IMR-90 (cell line): Measurements from ENCODE around the gene SFSWAP. TPM values are rescaled to one million over a fixed set of nuclear protein-coding genes. Genes with fewer than 3 reads are reported as not detected.
A peak's percentile ranks its signal among the peaks of the same experiment; 100 is the strongest.

ENCODE experiments used
- ATAC-seq: fragments of 200-7000 bp; cut with Tn5 transposase; 2 replicates; pipeline ENCODE4 v1.9.1; 2020; ENCODE audit warnings: low read depth, mild to moderate bottlenecking, moderate library complexity
- BruUV-seq: library from RNA; stranded (reverse); fragments of 400-500 nt; replicated peaks from 2 replicates; lab custom pipeline; 2021; lab: Mats Ljungman, UMichigan
- CTCF ChIA-PET: fragments of 300-600 bp; formaldehyde crosslinking; extraction: SDS; loops from one replicate; lab custom pipeline; 2021; ENCODE audit warnings: antibody characterized with exemption; lab: Yijun Ruan, JAX
- POLR2A ChIA-PET: fragments of 300-600 bp; sonication (Branson Sonifier 250); formaldehyde crosslinking; loops from one replicate; lab custom pipeline; 2022; ENCODE audit warnings: antibody characterized with exemption; ENCODE audit not compliant: unreplicated experiment; lab: Charles Lee
- DNase-seq: peaks from one replicate; pipeline ENCODE4 v3.0.0; 2013
- H2AFZ ChIP-seq: replicated peaks from 2 replicates; pipeline ENCODE3; 2013; ENCODE audit warnings: low read length, mild to moderate bottlenecking; ENCODE audit not compliant: poor library complexity
- H2AK5ac ChIP-seq: 2 replicates; pipeline ENCODE4 v1.6.1; 2013; ENCODE audit warnings: low read depth, low read length, inconsistent platforms
- H2AK9ac ChIP-seq: replicated peaks from 2 replicates; pipeline ENCODE3; 2013; ENCODE audit warnings: mild to moderate bottlenecking, low read depth, low read length, moderate library complexity; ENCODE audit not compliant: poor library complexity
- H2BK120ac ChIP-seq: 2 replicates; pipeline ENCODE4 v1.6.1; 2013; ENCODE audit warnings: low read depth, low read length, inconsistent platforms
- H2BK15ac ChIP-seq: 3 replicates; pipeline ENCODE4 v1.6.1; 2013; ENCODE audit warnings: low read depth, low read length, inconsistent platforms
- H2BK20ac ChIP-seq: 2 replicates; pipeline ENCODE4 v1.6.1; 2013; ENCODE audit warnings: low read depth, mild to moderate bottlenecking, inconsistent platforms, low read length, moderate library complexity
- H2BK5ac ChIP-seq: 2 replicates; pipeline ENCODE4 v1.6.1; 2013; ENCODE audit warnings: mild to moderate bottlenecking, low read depth, low read length, inconsistent platforms; ENCODE audit not compliant: poor library complexity, severe bottlenecking
- H3K14ac ChIP-seq: replicated peaks from 2 replicates; pipeline ENCODE4 v1.6.1; 2013; ENCODE audit warnings: low read depth, low read length, inconsistent platforms
- H3K18ac ChIP-seq: 2 replicates; pipeline ENCODE4 v1.6.1; 2013; ENCODE audit warnings: low read depth, low read length, control low read depth
- H3K23ac ChIP-seq: 2 replicates; pipeline ENCODE4 v1.6.1; 2013; ENCODE audit warnings: low read depth, low read length, inconsistent platforms
- H3K27ac ChIP-seq: 2 replicates; pipeline ENCODE4 v1.5.1; 2013; ENCODE audit warnings: mild to moderate bottlenecking, control low read depth, low read length; ENCODE audit not compliant: insufficient read depth
- H3K27me3 ChIP-seq: 2 replicates; pipeline ENCODE4 v1.6.1; 2013; ENCODE audit warnings: low read length; ENCODE audit not compliant: control insufficient read depth, insufficient read depth
- H3K36me3 ChIP-seq: 2 replicates; pipeline ENCODE4 v1.6.1; 2013; ENCODE audit warnings: low read length, mixed read lengths; ENCODE audit not compliant: control insufficient read depth, insufficient read depth
- H3K4ac ChIP-seq: 2 replicates; pipeline ENCODE4 v1.6.1; 2013; ENCODE audit warnings: low read depth, low read length, inconsistent platforms
- H3K4me1 ChIP-seq: 2 replicates; pipeline ENCODE4 v1.6.1; 2013; ENCODE audit warnings: low read length, mixed read lengths; ENCODE audit not compliant: control insufficient read depth, insufficient read depth
- H3K4me2 ChIP-seq: 2 replicates; pipeline ENCODE4 v1.6.1; 2013; ENCODE audit warnings: low read depth, mild to moderate bottlenecking, control low read depth, low read length, moderate library complexity
- H3K4me3 ChIP-seq: 2 replicates; pipeline ENCODE4 v1.5.1; 2013; ENCODE audit warnings: low read depth, mild to moderate bottlenecking, control low read depth, low read length, moderate library complexity; ENCODE audit not compliant: insufficient read depth
- H3K56ac ChIP-seq: 2 replicates; pipeline ENCODE4 v1.6.1; 2013; ENCODE audit warnings: low read length, inconsistent platforms; ENCODE audit not compliant: insufficient read depth; ENCODE audit errors: extremely low read depth
- H3K79me1 ChIP-seq, 2 experiments: 2 replicates each; pipeline ENCODE4 v1.6.1; 2013; ENCODE audit warnings: low read length in 2 of 2, inconsistent platforms in 1 of 2, low read depth in 1 of 2
- H3K9ac ChIP-seq: 2 replicates; pipeline ENCODE4 v1.6.1; 2013; ENCODE audit warnings: low read depth, low read length, control low read depth
- H3K9me1 ChIP-seq: 2 replicates; pipeline ENCODE4 v1.6.1; 2013; ENCODE audit warnings: low read length, inconsistent platforms; ENCODE audit not compliant: insufficient read depth
- H3K9me3 ChIP-seq: 2 replicates; pipeline ENCODE4 v1.6.1; 2013; ENCODE audit warnings: low read length; ENCODE audit not compliant: control insufficient read depth, insufficient read depth
- H4K20me1 ChIP-seq: 2 replicates; pipeline ENCODE4 v1.6.1; 2013; ENCODE audit warnings: low read length, inconsistent platforms; ENCODE audit not compliant: insufficient read depth
- H4K5ac ChIP-seq: 2 replicates; pipeline ENCODE4 v1.6.1; 2013; ENCODE audit warnings: mild to moderate bottlenecking, low read depth, low read length, control low read depth
- H4K8ac ChIP-seq, 2 experiments: 2 replicates each; pipeline ENCODE4 v1.6.1; 2013; ENCODE audit warnings: low read depth in 2 of 2, low read length in 2 of 2, control low read depth in 1 of 2, inconsistent platforms in 1 of 2
- H4K91ac ChIP-seq: 2 replicates; pipeline ENCODE4 v1.6.1; 2013; ENCODE audit warnings: low read depth, low read length, inconsistent platforms; ENCODE audit not compliant: insufficient read depth
- FOS ChIP-seq: fragments of 150-350 bp; IDR thresholded peaks from 2 replicates; pipeline ENCODE4 v1.6.1; 2016; ENCODE audit warnings: low read depth, low read length
- MAFK ChIP-seq: IDR thresholded peaks from 2 replicates; pipeline ENCODE4 v1.6.1; 2012; ENCODE audit warnings: low read depth, low read length, improper control_type of control experiment
- MAZ ChIP-seq: IDR thresholded peaks from 2 replicates; pipeline ENCODE4 v1.6.1; 2012; ENCODE audit warnings: low read depth, mild to moderate bottlenecking, low read length, improper control_type of control experiment, moderate library complexity, borderline replicate concordance
- MXI1 ChIP-seq: IDR thresholded peaks from 2 replicates; pipeline ENCODE4 v1.6.1; 2012; ENCODE audit warnings: low read depth, mild to moderate bottlenecking, low read length, moderate library complexity, borderline replicate concordance
- RAD21 ChIP-seq: IDR thresholded peaks from 2 replicates; pipeline ENCODE4 v1.6.1; 2012; ENCODE audit warnings: low read length, improper control_type of control experiment
- RCOR1 ChIP-seq: IDR thresholded peaks from 2 replicates; pipeline ENCODE4 v1.6.1; 2012; ENCODE audit warnings: mild to moderate bottlenecking, low read length, improper control_type of control experiment; ENCODE audit not compliant: insufficient replicate concordance
- WGBS, 2 experiments: methylation state at CpG; one replicate each; pipeline versions ENCODE4 v1.1.5 to v1.1.7; 2013; ENCODE audit warnings: missing lambda C conversion rate in 2 of 2; ENCODE audit not compliant: insufficient read length in 1 of 2; ENCODE audit errors: extremely low coverage in 2 of 2; 5-methylcytosine and 5-hydroxymethylcytosine counted together
- dilution Hi-C: fragments of 300-500 bp; cut with HindIII; formaldehyde crosslinking; loops from one replicate; pipeline ENCODE4 v1.14.3; 2018; ENCODE audit warnings: low sequenced_read_pairs; ENCODE audit not compliant: unreplicated experiment
- in situ Hi-C: fragments of 300-500 bp; cut with MboI; formaldehyde crosslinking; loops from 3 replicates; pipeline ENCODE4 v1.14.3; 2019; ENCODE audit warnings: low sequenced_read_pairs, inconsistent platforms, mixed read lengths
- intact Hi-C: fragments of 100-400 bp; cut with micrococcal nuclease; formaldehyde crosslinking; loops from 2 replicates; pipeline ENCODE4 v1.10.0; 2022
- polyA plus RNA-seq, 3 experiments: library from polyadenylated mRNA; depleted of rRNA; stranded (reverse); fragments of >200 nt; gene quantifications; 2 replicates each; pipeline ENCODE4 v1.2.3, GENCODE V29; 2012; ENCODE audit warnings: low replicate concordance in 1 of 3
- total RNA-seq: library from RNA; depleted of rRNA; stranded (reverse); fragments of >200 nt; gene quantifications from 2 replicates; pipeline ENCODE4 v1.2.3, GENCODE V29; 2012

SFSWAP gene
- total and polyA plus RNA-seq, 2 of the 4 experiments (the other 2 are of a cell fraction): 19.7 to 22.4 TPM

- Histone ChIP-seq H2BK5ac (peak overlapping the region; percentile 45), H3K56ac (no peak overlapping the region), H3K23ac (no peak overlapping the region), H3K27me3 (no peaks in the 10 kb centered on the region), H3K4me2 (no peak overlapping the region), H2AK5ac (no peak overlapping the region), H2BK120ac (no peak overlapping the region), H3K9ac (no peak overlapping the region), H3K14ac (no peak overlapping the region), H4K8ac (no peak overlapping the region), H3K9me3 (peaks cover 9% of the 10 kb centered on the region; the same call in 1 of the 2 replicates), H3K9me1 (no peaks in the 10 kb centered on the region), H3K4me3 (no peak overlapping the region), H3K36me3 (no peaks in the 10 kb centered on the region), H2AK9ac (no peak overlapping the region), H3K4ac (no peak overlapping the region), H4K5ac (no peak overlapping the region), H4K20me1 (no peaks in the 10 kb centered on the region), H2BK20ac (no peak overlapping the region), H2AFZ (peak overlapping the region; percentile 49), H3K4me1 (no peaks in the 10 kb centered on the region), H2BK15ac (no peak overlapping the region), H4K91ac (no peak overlapping the region), H3K27ac (no peak overlapping the region), H3K79me1 (no peaks in the 10 kb centered on the region), H3K18ac (no peak overlapping the region)
- CTCF ChIA-PET: no interaction called here
- WGBS, 2 experiments: 37% methylated on average over 2 of the region's 10 CpGs; no CpG with 5 or more reads in 1 of the 2 experiments
- POLR2A ChIA-PET: no interaction called here
- TF ChIP-seq MAZ (no peak), MAFK (no peak), FOS (no peak), MXI1 (no peak), RAD21 (no peak), RCOR1 (no peak)
- ATAC-seq: no peak
- dilution Hi-C loops: no loop called here
- in situ Hi-C loops: no loop called here
- intact Hi-C loops: no loop called here
- no peak for DNase-seq
- BruUV-seq: no TSS peak
Measured at GRCh38 chr12:131682510-131682895, 28.4 kb upstream of the SFSWAP start.
